ENCODE data around the gene ZNF865. TPM values are rescaled to one million over a fixed set of nuclear protein-coding genes. Genes with fewer than 3 reads are reported as not detected.

Gene ZNF865
- total RNA-seq, 1 experiment from 2014 or later: 1.0 TPM

GRCh38 chr19:55623561-55623960, 18.1 kb downstream of the ZNF865 start:
- DNase-seq (ENCODE audit: low spot score): no peak

- DNase-seq (ENCODE audit: low spot score): peak; percentile 95
Observed at GRCh38 chr19:55624109-55625003, 18.9 kb downstream of the ZNF865 start, which contains the start of gene ZNF784. Gene ZNF784, minus strand, starts transcription at chr19:55624566. Its CDS starts 5 bp downstream, at chr19:55624561.

- no peak for DNase-seq (ENCODE audit: low spot score)
Observed at GRCh38 chr19:55625004-55625326, 19.5 kb downstream of the ZNF865 start.

- no peak for DNase-seq (ENCODE audit: low spot score)
Observed at GRCh38 chr19:55626350-55626749, 20.9 kb downstream of the ZNF865 start.

- DNase-seq (ENCODE audit: low spot score): peak; percentile 97
Observed at GRCh38 chr19:55632463-55632834, 27.0 kb downstream of the ZNF865 start.

- no peak for DNase-seq (ENCODE audit: low spot score)
Observed at GRCh38 chr19:55633861-55634260, 28.4 kb downstream of the ZNF865 start.

- no peak for DNase-seq (ENCODE audit: low spot score)
Observed at GRCh38 chr19:55635334-55635717, 29.9 kb downstream of the ZNF865 start.

GRCh38 chr19:55635856-55636440, 30.5 kb downstream of the ZNF865 start:
- DNase-seq (ENCODE audit: low spot score): no peak

- no peak for DNase-seq (ENCODE audit: low spot score)
Observed at GRCh38 chr19:55636723-55637122, 31.3 kb downstream of the ZNF865 start.

- no peak for DNase-seq (ENCODE audit: low spot score)
Observed at GRCh38 chr19:55637534-55637933, 32.1 kb downstream of the ZNF865 start.

GRCh38 chr19:55638864-55639359, 33.5 kb downstream of the ZNF865 start:
- peak; percentile 88 for DNase-seq (ENCODE audit: low spot score)

GRCh38 chr19:55640043-55640576, 34.7 kb downstream of the ZNF865 start:
- DNase-seq (ENCODE audit: low spot score): no peak

GRCh38 chr19:55640577-55641425, 35.4 kb downstream of the ZNF865 start, which contains the start of gene ZNF580:
Gene ZNF580, plus strand, starts transcription at chr19:55641002. Its CDS starts 1,507 bp downstream, at chr19:55642509.
- DNase-seq (ENCODE audit: low spot score): peak; percentile 75

GRCh38 chr19:55641426-55642152, 36.1 kb downstream of the ZNF865 start:
- no peak for DNase-seq (ENCODE audit: low spot score)

GRCh38 chr19:55642153-55643002, 36.9 kb downstream of the ZNF865 start:
- no peak for DNase-seq (ENCODE audit: low spot score)

GRCh38 chr19:55643003-55643886, 37.8 kb downstream of the ZNF865 start, which contains the start of gene ZNF581:
Gene ZNF581, plus strand, starts transcription at chr19:55643649. Its CDS starts 923 bp downstream, at chr19:55644572.
- peak; percentile 81 for DNase-seq (ENCODE audit: low spot score)

GRCh38 chr19:55643887-55644176, 38.4 kb downstream of the ZNF865 start:
- no peak for DNase-seq (ENCODE audit: low spot score)

- no peak for DNase-seq (ENCODE audit: low spot score)
Observed at GRCh38 chr19:55644191-55644833, 38.9 kb downstream of the ZNF865 start.
